ENCODE measurements around the gene HSD17B2. TPM values are rescaled to one million over a fixed set of nuclear protein-coding genes. Genes with fewer than 3 reads are reported as not detected.

The HSD17B2 gene
- total RNA-seq, 1 experiment from 2014 or later: not detected

- no peak for DNase-seq
- H3K27me3 ChIP-seq (ENCODE audit: control insufficient read depth, insufficient read depth, low read length): no peaks in the 10 kb centered on the region
- no peaks in the 10 kb centered on the region for H3K36me3 ChIP-seq (replicated peaks; ENCODE audit: control insufficient read depth, insufficient read depth, low read length)
- no peak overlapping the region for H3K4me3 ChIP-seq (ENCODE audit: insufficient read depth, low read depth, low read length)
Observed at GRCh38 chr16:82050506-82050905, 15.5 kb downstream of the HSD17B2 start.

- DNase-seq: no peak
- Histone ChIP-seq H3K4me3 (ENCODE audit: insufficient read depth, low read depth, low read length) (no peak overlapping the region), H3K36me3 (replicated peaks; ENCODE audit: control insufficient read depth, insufficient read depth, low read length) (no peaks in the 10 kb centered on the region), H3K27me3 (ENCODE audit: control insufficient read depth, insufficient read depth, low read length) (no peaks in the 10 kb centered on the region)
Observed at GRCh38 chr16:82050909-82051357, 15.9 kb downstream of the HSD17B2 start.

GRCh38 chr16:82051656-82052055, 16.6 kb downstream of the HSD17B2 start:
- DNase-seq: no peak
- Histone ChIP-seq H3K36me3 (replicated peaks; ENCODE audit: control insufficient read depth, insufficient read depth, low read length) (no peaks in the 10 kb centered on the region), H3K4me3 (ENCODE audit: insufficient read depth, low read depth, low read length) (no peak overlapping the region), H3K27me3 (ENCODE audit: control insufficient read depth, insufficient read depth, low read length) (no peaks in the 10 kb centered on the region)

GRCh38 chr16:82055117-82055516, 20.1 kb downstream of the HSD17B2 start:
- H3K27me3 ChIP-seq (ENCODE audit: control insufficient read depth, insufficient read depth, low read length): no peaks in the 10 kb centered on the region

GRCh38 chr16:82055728-82056549, 20.9 kb downstream of the HSD17B2 start:
- Histone ChIP-seq H3K36me3 (replicated peaks; ENCODE audit: control insufficient read depth, insufficient read depth, low read length) (no peaks in the 10 kb centered on the region), H3K27me3 (ENCODE audit: control insufficient read depth, insufficient read depth, low read length) (no peaks in the 10 kb centered on the region), H3K4me3 (ENCODE audit: insufficient read depth, low read depth, low read length) (no peak overlapping the region)
- no peak for DNase-seq

More at GRCh38 chr16:82055117-82055516, 20.1 kb downstream of the HSD17B2 start:
- H3K36me3 ChIP-seq (replicated peaks; ENCODE audit: control insufficient read depth, insufficient read depth, low read length): no peaks in the 10 kb centered on the region
- DNase-seq: no peak
- H3K4me3 ChIP-seq (ENCODE audit: insufficient read depth, low read depth, low read length): no peak overlapping the region

GRCh38 chr16:82056550-82056896, 21.5 kb downstream of the HSD17B2 start:
- no peak for DNase-seq
- Histone ChIP-seq H3K4me3 (ENCODE audit: insufficient read depth, low read depth, low read length) (no peak overlapping the region), H3K27me3 (ENCODE audit: control insufficient read depth, insufficient read depth, low read length) (no peaks in the 10 kb centered on the region), H3K36me3 (replicated peaks; ENCODE audit: control insufficient read depth, insufficient read depth, low read length) (no peaks in the 10 kb centered on the region)

GRCh38 chr16:82059161-82059982, 24.3 kb downstream of the HSD17B2 start:
- Histone ChIP-seq H3K4me3 (ENCODE audit: insufficient read depth, low read depth, low read length) (no peak overlapping the region), H3K36me3 (replicated peaks; ENCODE audit: control insufficient read depth, insufficient read depth, low read length) (no peaks in the 10 kb centered on the region), H3K27me3 (ENCODE audit: control insufficient read depth, insufficient read depth, low read length) (no peaks in the 10 kb centered on the region)
- DNase-seq: no peak

GRCh38 chr16:82059983-82060421, 24.9 kb downstream of the HSD17B2 start:
- H3K27me3 ChIP-seq (ENCODE audit: control insufficient read depth, insufficient read depth, low read length): no peaks in the 10 kb centered on the region
- H3K4me3 ChIP-seq (ENCODE audit: insufficient read depth, low read depth, low read length): no peak overlapping the region
- H3K36me3 ChIP-seq (replicated peaks; ENCODE audit: control insufficient read depth, insufficient read depth, low read length): no peaks in the 10 kb centered on the region

GRCh38 chr16:82061861-82062525, 26.9 kb downstream of the HSD17B2 start:
- Histone ChIP-seq H3K4me3 (ENCODE audit: insufficient read depth, low read depth, low read length) (no peak overlapping the region), H3K36me3 (replicated peaks; ENCODE audit: control insufficient read depth, insufficient read depth, low read length) (no peaks in the 10 kb centered on the region), H3K27me3 (ENCODE audit: control insufficient read depth, insufficient read depth, low read length) (no peaks in the 10 kb centered on the region)
- peak; percentile 44 for DNase-seq

More at GRCh38 chr16:82059983-82060421, 24.9 kb downstream of the HSD17B2 start:
- no peak for DNase-seq

GRCh38 chr16:82062645-82063058, 27.6 kb downstream of the HSD17B2 start:
- H3K27me3 ChIP-seq (ENCODE audit: control insufficient read depth, insufficient read depth, low read length): no peaks in the 10 kb centered on the region
- H3K4me3 ChIP-seq (ENCODE audit: insufficient read depth, low read depth, low read length): no peak overlapping the region
- no peak for DNase-seq
- no peaks in the 10 kb centered on the region for H3K36me3 ChIP-seq (replicated peaks; ENCODE audit: control insufficient read depth, insufficient read depth, low read length)

GRCh38 chr16:82063456-82064082, 28.5 kb downstream of the HSD17B2 start:
- H3K27me3 ChIP-seq (ENCODE audit: control insufficient read depth, insufficient read depth, low read length): no peaks in the 10 kb centered on the region
- DNase-seq: no peak
- H3K4me3 ChIP-seq (ENCODE audit: insufficient read depth, low read depth, low read length): no peak overlapping the region
- no peaks in the 10 kb centered on the region for H3K36me3 ChIP-seq (replicated peaks; ENCODE audit: control insufficient read depth, insufficient read depth, low read length)

GRCh38 chr16:82067042-82067803, 32.2 kb downstream of the HSD17B2 start:
- no peaks in the 10 kb centered on the region for H3K36me3 ChIP-seq (replicated peaks; ENCODE audit: control insufficient read depth, insufficient read depth, low read length)
- no peak for DNase-seq
- H3K27me3 ChIP-seq (ENCODE audit: control insufficient read depth, insufficient read depth, low read length): no peaks in the 10 kb centered on the region
- no peak overlapping the region for H3K4me3 ChIP-seq (ENCODE audit: insufficient read depth, low read depth, low read length)

- Histone ChIP-seq H3K36me3 (replicated peaks; ENCODE audit: control insufficient read depth, insufficient read depth, low read length) (no peaks in the 10 kb centered on the region), H3K27me3 (ENCODE audit: control insufficient read depth, insufficient read depth, low read length) (no peaks in the 10 kb centered on the region), H3K4me3 (ENCODE audit: insufficient read depth, low read depth, low read length) (no peak overlapping the region)
- no peak for DNase-seq
Observed at GRCh38 chr16:82067804-82068325, 32.8 kb downstream of the HSD17B2 start.

All from H7 (cell line).